Choroid plexus epithelial cell (primary cell): ENCODE measurements around the gene FEZ2.
"Not testable (repeated sequence)": the region's sequence is repeated elsewhere in the genome, so short reads cannot be mapped to it uniquely, and the experiment has no call there.

Experiments
- DNase-seq: peaks from one replicate; pipeline ENCODE4 v3.0.0-alpha.2; 2010; ENCODE audit warnings: low read depth
- H3K4me3 ChIP-seq: 2 replicates; pipeline ENCODE4 v1.5.1; 2011; ENCODE audit warnings: low read depth, mild to moderate bottlenecking, control low read depth, low read length, moderate library complexity
- TF ChIP-seq, protein P1 (sequence below): conservative IDR thresholded peaks from 2 replicates; pipeline ENCODE4 v1.5.1; 2011; ENCODE audit warnings: low read depth, mild to moderate bottlenecking, control low read depth, inconsistent platforms, low read length, moderate library complexity

Gene FEZ2

DNA sequence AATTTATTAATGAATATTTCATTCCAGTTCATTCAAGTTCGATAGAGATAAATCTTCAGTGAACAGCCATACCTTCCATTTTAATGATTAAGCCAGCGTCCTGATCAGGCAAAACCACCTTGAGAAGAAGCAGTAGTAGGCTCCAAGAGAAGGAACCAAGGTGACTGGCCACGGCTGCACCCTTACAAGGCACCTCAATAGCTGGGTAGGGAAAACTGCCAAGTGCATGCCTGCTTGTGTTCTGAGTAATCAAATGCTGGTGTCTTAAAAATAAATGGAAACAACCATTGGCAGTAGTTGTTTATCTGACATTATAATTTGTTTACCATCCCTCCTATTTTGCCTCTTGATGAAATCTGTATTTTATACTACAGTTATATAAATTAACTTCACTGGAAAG lies 10.0 kb upstream of the FEZ2 start:
- no peak overlapping the region for H3K4me3 ChIP-seq
- DNase-seq, result no peak
- TF ChIP-seq, protein P1, sequence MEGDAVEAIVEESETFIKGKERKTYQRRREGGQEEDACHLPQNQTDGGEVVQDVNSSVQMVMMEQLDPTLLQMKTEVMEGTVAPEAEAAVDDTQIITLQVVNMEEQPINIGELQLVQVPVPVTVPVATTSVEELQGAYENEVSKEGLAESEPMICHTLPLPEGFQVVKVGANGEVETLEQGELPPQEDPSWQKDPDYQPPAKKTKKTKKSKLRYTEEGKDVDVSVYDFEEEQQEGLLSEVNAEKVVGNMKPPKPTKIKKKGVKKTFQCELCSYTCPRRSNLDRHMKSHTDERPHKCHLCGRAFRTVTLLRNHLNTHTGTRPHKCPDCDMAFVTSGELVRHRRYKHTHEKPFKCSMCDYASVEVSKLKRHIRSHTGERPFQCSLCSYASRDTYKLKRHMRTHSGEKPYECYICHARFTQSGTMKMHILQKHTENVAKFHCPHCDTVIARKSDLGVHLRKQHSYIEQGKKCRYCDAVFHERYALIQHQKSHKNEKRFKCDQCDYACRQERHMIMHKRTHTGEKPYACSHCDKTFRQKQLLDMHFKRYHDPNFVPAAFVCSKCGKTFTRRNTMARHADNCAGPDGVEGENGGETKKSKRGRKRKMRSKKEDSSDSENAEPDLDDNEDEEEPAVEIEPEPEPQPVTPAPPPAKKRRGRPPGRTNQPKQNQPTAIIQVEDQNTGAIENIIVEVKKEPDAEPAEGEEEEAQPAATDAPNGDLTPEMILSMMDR, result no peak

DNA sequence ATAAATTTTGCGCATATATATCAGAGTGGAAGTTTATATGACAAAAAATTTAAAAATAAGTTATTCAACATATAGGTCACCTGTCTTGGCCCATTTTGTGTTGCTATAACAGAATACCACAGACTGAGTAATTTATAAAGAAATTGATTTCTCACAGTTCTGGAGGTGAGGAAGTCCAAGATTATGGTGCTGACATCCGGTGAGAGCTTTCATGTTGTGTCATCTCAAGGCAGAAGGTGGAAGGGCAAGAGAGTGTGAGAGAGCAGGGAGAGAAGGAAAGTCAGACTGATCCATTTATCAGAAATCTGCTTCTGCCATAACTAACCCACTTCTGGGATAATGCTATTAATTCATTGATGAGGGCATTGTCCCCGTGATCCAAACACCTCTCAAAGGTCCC lies 9.0 kb upstream of the FEZ2 start:
- TF ChIP-seq, protein P1, result no peak
- no peak for DNase-seq

DNA sequence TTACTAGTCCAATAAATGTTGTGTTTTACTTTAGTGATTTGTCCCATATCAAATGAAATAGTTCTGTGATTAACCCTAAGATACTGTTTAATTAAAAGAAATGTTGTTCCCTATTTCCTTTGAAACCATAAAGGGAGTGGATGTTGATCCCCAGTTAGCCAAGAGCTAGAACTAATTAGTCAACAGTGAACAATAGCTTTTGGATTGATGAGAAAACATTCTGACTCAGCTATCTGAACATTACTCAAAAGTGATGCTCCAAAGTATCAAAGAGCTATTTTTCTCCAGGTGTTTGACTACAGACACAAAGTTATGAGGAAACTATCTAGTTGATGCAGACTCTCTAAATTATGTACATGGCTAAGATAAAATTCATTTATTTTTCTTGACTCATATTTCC lies 7.3 kb upstream of the FEZ2 start:
- DNase-seq, result no peak
- H3K4me3 ChIP-seq, result no peak overlapping the region
- TF ChIP-seq, protein P1, result no peak

More for the DNA sequence above, 9.0 kb upstream of the FEZ2 start:
- no peak overlapping the region for H3K4me3 ChIP-seq

DNA sequence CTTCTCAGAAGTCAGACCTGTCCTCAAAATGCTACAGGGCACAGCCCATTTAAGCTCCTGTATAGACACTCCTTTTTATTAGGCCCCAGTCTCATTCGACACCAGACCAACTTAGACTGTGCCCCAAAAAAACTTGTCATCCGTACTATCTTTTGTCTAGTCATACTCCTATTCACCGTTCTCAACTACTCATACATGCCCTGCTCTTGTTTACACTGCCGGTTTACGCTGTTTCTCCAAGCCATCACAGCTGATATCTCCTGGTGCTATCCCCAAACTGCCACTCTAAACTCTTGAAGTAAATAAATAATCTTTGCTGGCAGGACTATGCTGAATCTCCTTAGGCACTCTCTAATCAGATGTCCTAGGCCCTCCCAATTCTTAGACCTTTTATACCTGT lies 5.7 kb upstream of the FEZ2 start:
- DNase-seq, H3K4me3 ChIP-seq: not testable (repeated sequence)

DNA sequence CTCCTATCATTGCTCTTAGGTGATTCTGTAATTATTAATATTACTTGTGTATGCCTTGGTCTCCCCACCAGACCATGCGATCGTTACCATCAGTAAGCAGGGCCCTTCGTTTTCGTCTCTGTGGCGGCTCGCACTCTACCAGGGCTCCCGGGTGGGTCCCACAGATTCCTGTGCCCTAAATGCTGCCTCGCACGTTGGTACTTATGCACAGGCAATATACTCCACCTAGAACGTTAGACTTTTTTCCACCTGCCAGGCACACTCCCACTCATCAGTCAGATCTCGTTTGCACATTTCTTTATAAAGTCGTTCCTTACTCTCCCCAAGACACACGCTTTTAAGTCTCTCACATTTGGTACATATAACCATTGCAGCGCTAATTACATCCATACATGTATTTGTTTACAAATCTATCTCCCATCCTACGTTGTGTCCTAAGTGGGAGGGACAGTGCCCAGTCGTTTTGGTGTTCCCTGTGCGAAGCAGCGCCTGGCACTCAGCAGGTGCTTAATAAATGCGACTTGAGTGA lies 901 bp downstream of the FEZ2 start:
- TF ChIP-seq, protein P1, result no peak
- DNase-seq, result no peak
- peak overlapping the region; percentile 80 for H3K4me3 ChIP-seq

DNA sequence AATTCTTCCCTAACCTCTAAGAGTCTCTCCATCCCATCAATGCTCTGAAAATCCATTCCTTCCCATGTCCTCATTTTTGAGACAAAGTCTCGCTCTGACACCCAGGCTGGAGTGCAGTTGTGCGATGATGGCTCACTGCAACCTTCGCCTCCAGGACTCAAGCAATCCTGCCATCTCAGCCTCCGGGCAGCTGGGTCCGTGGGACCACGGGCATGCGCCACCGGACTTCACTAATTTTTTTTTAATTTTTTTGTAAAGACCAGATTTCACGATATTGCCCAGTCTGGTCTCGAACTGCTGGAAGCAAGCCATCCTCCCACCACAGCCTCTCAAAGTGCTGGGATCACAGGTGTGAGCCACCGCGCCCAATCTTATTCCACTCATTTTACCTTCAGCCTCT lies 1.6 kb downstream of the FEZ2 start:
- peak overlapping the region; percentile 80 for H3K4me3 ChIP-seq
- TF ChIP-seq, protein P1, result no peak
- no peak for DNase-seq

DNA sequence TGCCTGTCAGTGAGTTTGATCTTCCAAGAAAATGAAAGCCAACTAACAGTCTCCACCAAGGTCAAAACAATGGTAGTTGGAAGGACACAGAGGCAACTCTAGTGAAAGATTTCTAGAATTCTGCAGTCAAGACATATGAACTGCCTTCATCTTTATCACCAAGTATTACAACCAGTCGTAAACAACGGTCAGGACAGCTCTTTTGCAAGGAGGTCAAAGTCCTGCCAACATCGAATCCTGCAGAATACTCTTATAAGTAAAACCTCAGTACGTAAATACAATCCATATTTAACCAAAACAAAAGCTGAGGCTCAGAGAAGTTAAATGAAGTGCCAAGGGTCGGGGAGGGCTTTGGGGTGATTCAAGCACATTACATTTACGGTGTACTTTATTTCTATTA lies 3.1 kb downstream of the FEZ2 start:
- DNase-seq, result no peak
- no peak overlapping the region for H3K4me3 ChIP-seq
- TF ChIP-seq, protein P1, result no peak
